Measurements from ENCODE around the gene KCNE5. TPM values are rescaled to one million over a fixed set of nuclear protein-coding genes. Genes with fewer than 3 reads are reported as not detected.
"Not testable (repeated sequence)": the region's sequence is repeated elsewhere in the genome, so short reads cannot be mapped to it uniquely, and the experiment has no call there.

The KCNE5 gene
- under 1 TPM in 3 of 5 experiments, not detected in 2; 0.21 to 0.39 (median 0.24) TPM for total RNA-seq
- not detected for polyA plus RNA-seq
- not detected for total RNA-seq

GRCh38 chrX:109624641-109625616, at the start of gene KCNE5:
Gene KCNE5, minus strand, starts transcription at chrX:109625172. Its CDS starts 152 bp downstream, at chrX:109625020.
- Mint-ChIP-seq H3K27ac (no peak within 1 kb of the TSS), H3K27me3 (no peaks in the 10 kb centered on the region), H3K4me1 (peaks cover 0 to 9% (median 0%) of the 10 kb centered on the region in 7 donors), H3K36me3 (peaks cover 0 to 8% (median 3%) of the 10 kb centered on the region in 5 donors), H3K9me3 (no peaks in the 10 kb centered on the region), H3K4me3 (no peak within 1 kb of the TSS)
- ATAC-seq (no peak), DNase-seq (no peak)
- H3K4me3 ChIP-seq (ENCODE audit: low read length) = no peak within 1 kb of the TSS
- H3K27ac ChIP-seq (ENCODE audit: low read depth, low read length) = no peak within 1 kb of the TSS
- intact Hi-C loops (cut with micrococcal nuclease) = no loop called here
- H3K36me3 ChIP-seq (ENCODE audit: control insufficient read depth in 2 of 3, insufficient read depth in 3 of 3, low read length in 3 of 3) = no peaks in the 10 kb centered on the region
- no peaks in the 10 kb centered on the region for H3K9me3 ChIP-seq (ENCODE audit: control insufficient read depth in 2 of 3, low read length in 3 of 3)
- no peaks in the 10 kb centered on the region for H3K27me3 ChIP-seq (ENCODE audit: control insufficient read depth in 2 of 2, insufficient read depth in 2 of 2, low read length in 2 of 2)
- ChIA-PET POLR2A (no interaction called here), CTCF (no interaction called here)
- H3K4me1 ChIP-seq (ENCODE audit: control insufficient read depth in 2 of 2, insufficient read depth in 2 of 2, low read length in 2 of 2) = no peaks in the 10 kb centered on the region

GRCh38 chrX:109672239-109672638, 47.3 kb upstream of the KCNE5 start:
- Histone ChIP-seq H3K27ac (ENCODE audit: low read depth, low read length) (no peak overlapping the region), H3K4me1 (ENCODE audit: control insufficient read depth in 2 of 2, insufficient read depth in 2 of 2, low read length in 2 of 2) (no peaks in the 10 kb centered on the region), H3K36me3 (ENCODE audit: control insufficient read depth in 2 of 3, insufficient read depth in 3 of 3, low read length in 3 of 3) (peaks cover 0 to 11% (median 0%) of the 10 kb centered on the region in 3 experiments), H3K9me3 (ENCODE audit: control insufficient read depth in 2 of 3, low read length in 3 of 3) (no peaks in the 10 kb centered on the region), H3K27me3 (ENCODE audit: control insufficient read depth in 2 of 2, insufficient read depth in 2 of 2, low read length in 2 of 2) (no peaks in the 10 kb centered on the region), H3K4me3 (ENCODE audit: low read length) (no peak overlapping the region)
- ATAC-seq (no peak), DNase-seq (no peak)
- Mint-ChIP-seq H3K36me3 (peaks cover 0 to 30% (median 15%) of the 10 kb centered on the region in 5 donors), H3K4me3 (no peak overlapping the region), H3K4me1 (peaks cover 0 to 3% (median 0%) of the 10 kb centered on the region in 7 donors), H3K27me3 (no peaks in the 10 kb centered on the region), H3K9me3 (no peaks in the 10 kb centered on the region), H3K27ac (no peak overlapping the region)
- ChIA-PET POLR2A (no interaction called here), CTCF (no interaction called here)
- intact Hi-C loops (cut with micrococcal nuclease) = no loop called here

GRCh38 chrX:109671170-109671569, 46.2 kb upstream of the KCNE5 start:
- CTCF ChIA-PET; H3K27ac ChIP-seq (ENCODE audit: low read depth, low read length); H3K9me3 ChIP-seq (ENCODE audit: control insufficient read depth in 2 of 3, low read length in 3 of 3); H3K4me3 ChIP-seq (ENCODE audit: low read length); H3K9me3 Mint-ChIP-seq; H3K27me3 ChIP-seq (ENCODE audit: control insufficient read depth in 2 of 2, insufficient read depth in 2 of 2, low read length in 2 of 2); POLR2A ChIA-PET; H3K4me3 Mint-ChIP-seq; intact Hi-C loops (cut with micrococcal nuclease); DNase-seq; ATAC-seq; H3K27ac Mint-ChIP-seq; H3K27me3 Mint-ChIP-seq; H3K4me1 Mint-ChIP-seq; H3K4me1 ChIP-seq (ENCODE audit: control insufficient read depth in 2 of 2, insufficient read depth in 2 of 2, low read length in 2 of 2): not testable (repeated sequence)
- H3K36me3 Mint-ChIP-seq = peaks cover 3 to 35% (median 16%) of the 10 kb centered on the region in 5 donors
- H3K36me3 ChIP-seq (ENCODE audit: control insufficient read depth in 2 of 3, insufficient read depth in 3 of 3, low read length in 3 of 3) = peaks cover 0 to 13% (median 0%) of the 10 kb centered on the region in 3 experiments

GRCh38 chrX:109667986-109668385, 43.0 kb upstream of the KCNE5 start:
- Mint-ChIP-seq H3K27me3 (no peaks in the 10 kb centered on the region), H3K4me3 (no peak overlapping the region), H3K4me1 (peaks cover 0 to 5% (median 0%) of the 10 kb centered on the region in 7 donors), H3K9me3 (no peaks in the 10 kb centered on the region), H3K27ac (no peak overlapping the region), H3K36me3 (peaks cover 7 to 48% (median 22%) of the 10 kb centered on the region in 5 donors)
- no peak for ATAC-seq
- no peak for DNase-seq
- intact Hi-C loops (cut with micrococcal nuclease) = no loop called here
- Histone ChIP-seq H3K4me1 (ENCODE audit: control insufficient read depth in 2 of 2, insufficient read depth in 2 of 2, low read length in 2 of 2) (no peaks in the 10 kb centered on the region), H3K36me3 (ENCODE audit: control insufficient read depth in 2 of 3, insufficient read depth in 3 of 3, low read length in 3 of 3) (peaks cover 0 to 15% (median 0%) of the 10 kb centered on the region in 3 experiments), H3K9me3 (ENCODE audit: control insufficient read depth in 2 of 3, low read length in 3 of 3) (no peaks in the 10 kb centered on the region), H3K27ac (ENCODE audit: low read depth, low read length) (no peak overlapping the region), H3K27me3 (ENCODE audit: control insufficient read depth in 2 of 2, insufficient read depth in 2 of 2, low read length in 2 of 2) (no peaks in the 10 kb centered on the region), H3K4me3 (ENCODE audit: low read length) (no peak overlapping the region)
- ChIA-PET POLR2A (no interaction called here), CTCF (no interaction called here)

GRCh38 chrX:109660435-109661143, 35.6 kb upstream of the KCNE5 start:
- Mint-ChIP-seq H3K27me3 (no peaks in the 10 kb centered on the region), H3K36me3 (peaks cover 16 to 67% (median 42%) of the 10 kb centered on the region in 5 donors), H3K4me1 (peaks cover 0 to 11% (median 0%) of the 10 kb centered on the region in 7 donors), H3K27ac (no peak overlapping the region), H3K4me3 (no peak overlapping the region), H3K9me3 (peaks cover 0 to 11% (median 8%) of the 10 kb centered on the region in 11 donors)
- Histone ChIP-seq H3K4me1 (ENCODE audit: control insufficient read depth in 2 of 2, insufficient read depth in 2 of 2, low read length in 2 of 2) (no peaks in the 10 kb centered on the region), H3K27ac (ENCODE audit: low read depth, low read length) (no peak overlapping the region), H3K4me3 (ENCODE audit: low read length) (no peak overlapping the region), H3K9me3 (ENCODE audit: control insufficient read depth in 2 of 3, low read length in 3 of 3) (no peaks in the 10 kb centered on the region), H3K36me3 (ENCODE audit: control insufficient read depth in 2 of 3, insufficient read depth in 3 of 3, low read length in 3 of 3) (peaks cover 4 to 25% (median 7%) of the 10 kb centered on the region in 3 experiments), H3K27me3 (ENCODE audit: control insufficient read depth in 2 of 2, insufficient read depth in 2 of 2, low read length in 2 of 2) (no peaks in the 10 kb centered on the region)
- DNase-seq (no peak), ATAC-seq (no peak)
- ChIA-PET CTCF (no interaction called here), POLR2A (no interaction called here)
- intact Hi-C loops (cut with micrococcal nuclease) = no loop called here

- Mint-ChIP-seq H3K27me3 (no peaks in the 10 kb centered on the region), H3K4me3 (no peak overlapping the region)
Observed at GRCh38 chrX:109658391-109658790, 33.4 kb upstream of the KCNE5 start.

More at GRCh38 chrX:109658391-109658790, 33.4 kb upstream of the KCNE5 start:
- peaks cover 0 to 15% (median 0%) of the 10 kb centered on the region in 7 donors for H3K4me1 Mint-ChIP-seq
- peaks cover 4 to 20% (median 7%) of the 10 kb centered on the region in 3 experiments for H3K36me3 ChIP-seq (ENCODE audit: control insufficient read depth in 2 of 3, insufficient read depth in 3 of 3, low read length in 3 of 3)
- H3K4me3 ChIP-seq (ENCODE audit: low read length) = no peak overlapping the region
- peaks cover 17 to 72% (median 52%) of the 10 kb centered on the region in 5 donors for H3K36me3 Mint-ChIP-seq
- no peaks in the 10 kb centered on the region for H3K27me3 ChIP-seq (ENCODE audit: control insufficient read depth in 2 of 2, insufficient read depth in 2 of 2, low read length in 2 of 2)
- POLR2A ChIA-PET = no interaction called here
- CTCF ChIA-PET = no interaction called here
- peaks cover 0 to 11% (median 8%) of the 10 kb centered on the region in 11 donors for H3K9me3 Mint-ChIP-seq
- no peak for ATAC-seq
- intact Hi-C loops (cut with micrococcal nuclease) = no loop called here
- H3K9me3 ChIP-seq (ENCODE audit: control insufficient read depth in 2 of 3, low read length in 3 of 3) = no peaks in the 10 kb centered on the region
- no peak overlapping the region for H3K27ac Mint-ChIP-seq
- DNase-seq = no peak
- H3K4me1 ChIP-seq (ENCODE audit: control insufficient read depth in 2 of 2, insufficient read depth in 2 of 2, low read length in 2 of 2) = no peaks in the 10 kb centered on the region
- no peak overlapping the region for H3K27ac ChIP-seq (ENCODE audit: low read depth, low read length)

Measured in naive thymus-derived CD4-positive, alpha-beta T cell (primary cell).